AG09319 (cell line): Measurements from ENCODE around the gene C1orf122.

Source experiments
- DNase-seq: peaks from one replicate; pipeline ENCODE4 v3.0.0-alpha.2; 2010; ENCODE audit warnings: low read depth; ENCODE audit errors: extremely low read depth
- CTCF ChIP-seq: IDR thresholded peaks from 2 replicates; pipeline ENCODE4 v1.5.1; 2011; ENCODE audit warnings: low read depth, mild to moderate bottlenecking, inconsistent platforms, low read length, moderate library complexity

C1orf122 gene

GRCh38 chr1:37807555-37808368, at the start of gene C1orf122, which contains the start of gene YRDC:
Gene C1orf122 (plus strand): TSS chr1:37807790. CDS start chr1:37808405, 615 bp downstream.
Gene YRDC (minus strand): TSS chr1:37808208. CDS start chr1:37808180, 28 bp downstream.
- TF ChIP-seq CTCF: no peak
- DNase-seq: peak; percentile 78

- DNase-seq: no peak
- no peak for TF ChIP-seq CTCF
Measured at GRCh38 chr1:37759451-37759850, 48.1 kb upstream of the C1orf122 start.

GRCh38 chr1:37761416-37762095, 46.0 kb upstream of the C1orf122 start:
- DNase-seq: no peak
- TF ChIP-seq CTCF: no peak

GRCh38 chr1:37762516-37762915, 45.1 kb upstream of the C1orf122 start:
- DNase-seq: no peak
- TF ChIP-seq CTCF: no peak

GRCh38 chr1:37763791-37764413, 43.7 kb upstream of the C1orf122 start:
- TF ChIP-seq CTCF: no peak
- DNase-seq: no peak

- TF ChIP-seq CTCF: no peak
- no peak for DNase-seq
Measured at GRCh38 chr1:37764414-37764825, 43.2 kb upstream of the C1orf122 start.
